K562 (cell line): ENCODE data around the gene ANKRD27. TPM values are rescaled to one million over a fixed set of nuclear protein-coding genes. Genes with fewer than 3 reads are reported as not detected.
A peak's percentile ranks its signal among the peaks of the same experiment; 100 is the strongest.

Source experiments
- CAMTA2 ChIP-seq: fragments of 250-450 bp; sonication (Bioruptor Pico); conservative IDR thresholded peaks from 2 replicates; pipeline ENCODE4 v1.5.1; 2022
- ETS2 ChIP-seq: IDR thresholded peaks from 2 replicates; pipeline ENCODE4 v1.6.1; 2016; ENCODE audit warnings: borderline replicate concordance, missing genetic modification characterization, mild to moderate bottlenecking, moderate library complexity, missing compliant biosample characterization; ENCODE audit not compliant: poor library complexity, severe bottlenecking
- ETV6 ChIP-seq, 3 experiments: fragments of 150-350 bp in 1 of 3; sonication (generic) in 1 of 3; formaldehyde crosslinking in 1 of 3; IDR thresholded peaks; 2 replicates each; pipeline versions ENCODE4 v1.6.1 to v1.8.0; 2014 to 2022; ENCODE audit warnings: borderline replicate concordance in 2 of 3, low read depth in 2 of 3, antibody characterized with exemption in 1 of 3, low read length in 1 of 3, mild to moderate bottlenecking in 1 of 3, missing genetic modification reagents in 1 of 3
- FOXA3 ChIP-seq, 2 experiments: fragments of 450-650 bp in 1 of 2; sonication (generic) in 1 of 2; formaldehyde crosslinking; IDR thresholded peaks in 1 of 2; conservative IDR thresholded peaks in 1 of 2; 2 replicates each; pipeline versions ENCODE4 v1.4.0 to v1.8.0; 2020 to 2022; ENCODE audit warnings: mild to moderate bottlenecking in 2 of 2, missing genetic modification reagents in 1 of 2
- NFIC ChIP-seq: fragments of 450-650 bp; IDR thresholded peaks from 2 replicates; pipeline ENCODE4 v1.6.1; 2017; ENCODE audit warnings: mild to moderate bottlenecking, inconsistent platforms
- PHB2 ChIP-seq: fragments of 450-650 bp; IDR thresholded peaks from 2 replicates; pipeline ENCODE4 v1.6.1; 2017; ENCODE audit warnings: low read depth
- PHF8 ChIP-seq: fragments of 200-600 bp; sonication (generic); IDR thresholded peaks from 2 replicates; pipeline ENCODE4 v1.6.1; 2012; ENCODE audit warnings: mixed run types, mild to moderate bottlenecking, inconsistent platforms, low read length, moderate library complexity, borderline replicate concordance
- PTBP1 ChIP-seq: fragments of 200-400 bp; formaldehyde crosslinking; IDR thresholded peaks from 2 replicates; pipeline ENCODE4 v1.6.1; 2017; ENCODE audit warnings: low read depth, low read length
- RFX1 ChIP-seq: fragments of 450-650 bp; IDR thresholded peaks from 2 replicates; pipeline ENCODE4 v1.6.1; 2016; ENCODE audit warnings: mild to moderate bottlenecking, moderate library complexity
- TAF9B ChIP-seq: fragments of 450-650 bp; IDR thresholded peaks from 2 replicates; pipeline ENCODE4 v1.6.1; 2018; ENCODE audit warnings: mild to moderate bottlenecking; ENCODE audit not compliant: partially characterized antibody
- ZFP30 ChIP-seq: fragments of 250-450 bp; sonication (Bioruptor Pico); IDR thresholded peaks from 2 replicates; pipeline ENCODE4 v1.8.0; 2022; ENCODE audit warnings: moderate library complexity, mild to moderate bottlenecking, inconsistent platforms, borderline replicate concordance
- ZKSCAN3 ChIP-seq: fragments of 250-450 bp; sonication (Bioruptor Pico); IDR thresholded peaks from 2 replicates; pipeline ENCODE4 v1.4.0; 2020
- ZNF124 ChIP-seq: sonication (generic); formaldehyde crosslinking; IDR thresholded peaks from 2 replicates; pipeline ENCODE4 v1.8.1; 2022; ENCODE audit warnings: missing genetic modification reagents
- ZNF174 ChIP-seq: fragments of 250-450 bp; sonication (Bioruptor Pico); IDR thresholded peaks from 2 replicates; pipeline ENCODE4 v1.4.0; 2020; ENCODE audit warnings: mild to moderate bottlenecking
- ZNF24 ChIP-seq: fragments of 450-650 bp; IDR thresholded peaks from 2 replicates; pipeline ENCODE4 v1.6.1; 2016
- ZNF707 ChIP-seq: fragments of 250-450 bp; sonication (Bioruptor Pico); conservative IDR thresholded peaks from 2 replicates; pipeline ENCODE4 v1.8.0; 2022; ENCODE audit warnings: inconsistent platforms, mild to moderate bottlenecking, moderate library complexity
- ZSCAN29 ChIP-seq: fragments of 450-650 bp; IDR thresholded peaks from 2 replicates; pipeline ENCODE4 v1.6.1; 2017
- polyA plus RNA-seq, 8 experiments: library from polyadenylated mRNA; depleted of rRNA in 4 of 8; stranded (reverse) in 5 of 8; unstranded in 3 of 8; fragments of >200 nt; fragmentation: Nextera tagmentation in 2 of 8; fragmentation: Illumina TruSeq in 1 of 8; extraction: Ambion mirVana in 2 of 8; extraction: Trizol in 1 of 8; gene quantifications; 2 replicates each; pipeline versions ENCODE4 v1.2.1 to v1.2.3, GENCODE V29; 2011 to 2014; ENCODE audit warnings: inconsistent platforms in 1 of 8, missing spikeins in 1 of 8
- total RNA-seq, 7 experiments: library from RNA; depleted of rRNA in 6 of 7; stranded (reverse); fragments of >200 nt in 6 of 7; fragmentation: Illumina TruSeq in 2 of 7; extraction: Trizol in 2 of 7; gene quantifications; 2 replicates each; pipeline versions ENCODE4 v1.2.1 to v1.2.3, GENCODE V29; 2011 to 2021; ENCODE audit warnings: low replicate concordance in 1 of 7
- TF ChIP-seq, protein P1 (sequence below): fragments of 450-650 bp; IDR thresholded peaks from 2 replicates; pipeline ENCODE4 v1.6.1; 2018; ENCODE audit not compliant: partially characterized antibody
- TF ChIP-seq, protein P2 (sequence below): sonication (generic); formaldehyde crosslinking; IDR thresholded peaks from 2 replicates; pipeline ENCODE4 v1.8.0; 2023; ENCODE audit warnings: mild to moderate bottlenecking, missing genetic modification reagents
- TF ChIP-seq, protein P3 (sequence below): fragments of 450-650 bp; formaldehyde crosslinking; IDR thresholded peaks from 2 replicates; pipeline ENCODE4 v1.4.0; 2022; ENCODE audit warnings: mild to moderate bottlenecking, moderate library complexity
- TF ChIP-seq, protein P4 (sequence below): fragments of 450-650 bp; formaldehyde crosslinking; conservative IDR thresholded peaks from 2 replicates; pipeline ENCODE4 v1.4.0; 2022; ENCODE audit warnings: mild to moderate bottlenecking, missing genetic modification characterization

ANKRD27 gene
- total and polyA plus RNA-seq, 9 of the 15 experiments (the other 6 are each of a cell fraction or from before 2014, with no cell fraction given), result 5.3 to 71.3 (median 54.2) TPM

DNA sequence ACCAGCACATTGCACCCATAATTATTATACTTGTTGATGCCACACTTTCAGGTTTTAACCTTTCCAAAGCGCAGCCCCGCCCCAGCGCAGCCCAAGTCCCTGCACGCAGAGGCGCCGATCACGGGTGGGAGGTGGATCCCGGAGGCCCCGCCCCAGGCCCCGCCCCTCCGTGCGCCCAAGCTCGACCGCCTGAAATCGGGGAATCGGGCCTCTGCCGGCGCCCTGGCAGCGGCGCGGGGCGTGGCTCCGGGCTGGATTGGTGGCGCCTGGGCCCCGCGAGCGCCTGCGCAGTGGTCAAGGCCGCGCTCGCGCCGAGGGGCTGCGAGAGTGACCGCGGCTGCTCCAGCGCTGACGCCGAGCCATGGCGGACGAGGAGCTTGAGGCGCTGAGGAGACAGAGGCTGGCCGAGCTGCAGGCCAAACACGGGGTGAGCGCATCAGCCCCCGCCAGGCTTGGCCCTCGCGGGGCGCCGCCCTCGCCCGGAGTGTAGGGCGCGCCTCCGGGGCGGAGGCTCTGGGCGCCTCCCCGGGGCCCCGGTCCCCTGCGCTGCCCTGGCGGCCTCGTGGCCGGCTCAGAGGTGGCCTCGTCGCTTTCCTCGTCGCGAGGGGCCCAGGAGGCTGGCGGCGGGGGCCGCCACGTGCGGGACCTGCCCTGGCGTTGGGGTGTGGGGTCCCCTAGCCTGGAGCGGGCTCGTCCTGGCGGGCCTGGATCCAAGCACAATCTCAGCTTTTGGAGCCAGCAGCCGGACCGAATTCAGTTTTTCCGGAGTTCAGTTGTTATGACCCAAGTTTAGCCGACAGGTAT is 93.9 kb downstream of the ANKRD27 start, which contains the start of gene PDCD5 (continued):
- TF ChIP-seq, protein P1, sequence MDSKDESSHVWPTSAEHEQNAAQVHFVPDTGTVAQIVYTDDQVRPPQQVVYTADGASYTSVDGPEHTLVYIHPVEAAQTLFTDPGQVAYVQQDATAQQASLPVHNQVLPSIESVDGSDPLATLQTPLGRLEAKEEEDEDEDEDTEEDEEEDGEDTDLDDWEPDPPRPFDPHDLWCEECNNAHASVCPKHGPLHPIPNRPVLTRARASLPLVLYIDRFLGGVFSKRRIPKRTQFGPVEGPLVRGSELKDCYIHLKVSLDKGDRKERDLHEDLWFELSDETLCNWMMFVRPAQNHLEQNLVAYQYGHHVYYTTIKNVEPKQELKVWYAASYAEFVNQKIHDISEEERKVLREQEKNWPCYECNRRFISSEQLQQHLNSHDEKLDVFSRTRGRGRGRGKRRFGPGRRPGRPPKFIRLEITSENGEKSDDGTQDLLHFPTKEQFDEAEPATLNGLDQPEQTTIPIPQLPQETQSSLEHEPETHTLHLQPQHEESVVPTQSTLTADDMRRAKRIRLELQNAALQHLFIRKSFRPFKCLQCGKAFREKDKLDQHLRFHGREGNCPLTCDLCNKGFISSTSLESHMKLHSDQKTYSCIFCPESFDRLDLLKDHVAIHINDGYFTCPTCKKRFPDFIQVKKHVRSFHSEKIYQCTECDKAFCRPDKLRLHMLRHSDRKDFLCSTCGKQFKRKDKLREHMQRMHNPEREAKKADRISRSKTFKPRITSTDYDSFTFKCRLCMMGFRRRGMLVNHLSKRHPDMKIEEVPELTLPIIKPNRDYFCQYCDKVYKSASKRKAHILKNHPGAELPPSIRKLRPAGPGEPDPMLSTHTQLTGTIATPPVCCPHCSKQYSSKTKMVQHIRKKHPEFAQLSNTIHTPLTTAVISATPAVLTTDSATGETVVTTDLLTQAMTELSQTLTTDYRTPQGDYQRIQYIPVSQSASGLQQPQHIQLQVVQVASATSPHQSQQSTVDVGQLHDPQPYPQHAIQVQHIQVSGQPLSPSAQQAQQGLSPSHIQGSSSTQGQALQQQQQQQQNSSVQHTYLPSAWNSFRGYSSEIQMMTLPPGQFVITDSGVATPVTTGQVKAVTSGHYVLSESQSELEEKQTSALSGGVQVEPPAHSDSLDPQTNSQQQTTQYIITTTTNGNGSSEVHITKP, result no peak
- TF ChIP-seq ZKSCAN3 (CRISPR knock-in tag) (no peak), ETV6 (IDR thresholded peaks at IDR 0.05; ENCODE audit: borderline replicate concordance in 1 of 2, low read depth in 2 of 2, low read length in 1 of 2) (no peak), ETV6 (CRISPR knock-in tag; IDR thresholded peaks at IDR 0.05; ENCODE audit: borderline replicate concordance) (0 out of 2 replicates have a peak, but pooled peaks have one; percentile 35), PHB2 (no peak), ZSCAN29 (0 out of 2 replicates have a peak, but pooled peaks have one; percentile 30), CAMTA2 (CRISPR knock-in tag) (no peak), ETS2 (tag) (no peak), RFX1 (no peak), ZNF124 (no peak), TAF9B (no peak), ZNF707 (CRISPR knock-in tag) (no peak), PHF8 (peak; percentile 94; the same call in 1 of the 2 replicates), FOXA3 (CRISPR knock-in tag; conservative IDR thresholded peaks at IDR 0.05 in 1 of 2, IDR thresholded peaks at IDR 0.05 in 1 of 2) (no peak), ZFP30 (CRISPR knock-in tag) (no peak), PTBP1 (no peak), NFIC (no peak), ZNF174 (CRISPR knock-in tag) (no peak), ZNF24 (no peak)
- TF ChIP-seq, protein P2, sequence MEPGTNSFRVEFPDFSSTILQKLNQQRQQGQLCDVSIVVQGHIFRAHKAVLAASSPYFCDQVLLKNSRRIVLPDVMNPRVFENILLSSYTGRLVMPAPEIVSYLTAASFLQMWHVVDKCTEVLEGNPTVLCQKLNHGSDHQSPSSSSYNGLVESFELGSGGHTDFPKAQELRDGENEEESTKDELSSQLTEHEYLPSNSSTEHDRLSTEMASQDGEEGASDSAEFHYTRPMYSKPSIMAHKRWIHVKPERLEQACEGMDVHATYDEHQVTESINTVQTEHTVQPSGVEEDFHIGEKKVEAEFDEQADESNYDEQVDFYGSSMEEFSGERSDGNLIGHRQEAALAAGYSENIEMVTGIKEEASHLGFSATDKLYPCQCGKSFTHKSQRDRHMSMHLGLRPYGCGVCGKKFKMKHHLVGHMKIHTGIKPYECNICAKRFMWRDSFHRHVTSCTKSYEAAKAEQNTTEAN (CRISPR knock-in tag), result no peak
- TF ChIP-seq, protein P3, sequence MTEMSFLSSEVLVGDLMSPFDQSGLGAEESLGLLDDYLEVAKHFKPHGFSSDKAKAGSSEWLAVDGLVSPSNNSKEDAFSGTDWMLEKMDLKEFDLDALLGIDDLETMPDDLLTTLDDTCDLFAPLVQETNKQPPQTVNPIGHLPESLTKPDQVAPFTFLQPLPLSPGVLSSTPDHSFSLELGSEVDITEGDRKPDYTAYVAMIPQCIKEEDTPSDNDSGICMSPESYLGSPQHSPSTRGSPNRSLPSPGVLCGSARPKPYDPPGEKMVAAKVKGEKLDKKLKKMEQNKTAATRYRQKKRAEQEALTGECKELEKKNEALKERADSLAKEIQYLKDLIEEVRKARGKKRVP (CRISPR knock-in tag), result no peak
- TF ChIP-seq, protein P4, sequence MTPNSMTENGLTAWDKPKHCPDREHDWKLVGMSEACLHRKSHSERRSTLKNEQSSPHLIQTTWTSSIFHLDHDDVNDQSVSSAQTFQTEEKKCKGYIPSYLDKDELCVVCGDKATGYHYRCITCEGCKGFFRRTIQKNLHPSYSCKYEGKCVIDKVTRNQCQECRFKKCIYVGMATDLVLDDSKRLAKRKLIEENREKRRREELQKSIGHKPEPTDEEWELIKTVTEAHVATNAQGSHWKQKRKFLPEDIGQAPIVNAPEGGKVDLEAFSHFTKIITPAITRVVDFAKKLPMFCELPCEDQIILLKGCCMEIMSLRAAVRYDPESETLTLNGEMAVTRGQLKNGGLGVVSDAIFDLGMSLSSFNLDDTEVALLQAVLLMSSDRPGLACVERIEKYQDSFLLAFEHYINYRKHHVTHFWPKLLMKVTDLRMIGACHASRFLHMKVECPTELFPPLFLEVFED (CRISPR knock-in tag), result no peak
